HG03135 (cell line): ENCODE data around the gene HOXC9.

ENCODE experiments used
- ATAC-seq: cut with Tn5 transposase; IDR thresholded peaks from one replicate; pipeline ENCODE4 v1.9.1; 2021; ENCODE audit warnings: mild to moderate bottlenecking, moderate library complexity; ENCODE audit not compliant: unreplicated experiment

Gene HOXC9

GRCh38 chr12:54049108-54049507 is 49.1 kb downstream of the HOXC9 start:
- no peak for ATAC-seq

GRCh38 chr12:54050482-54050810 is 50.5 kb downstream of the HOXC9 start:
- no peak for ATAC-seq

GRCh38 chr12:54051026-54051842 is 51.3 kb downstream of the HOXC9 start:
- ATAC-seq = no peak

GRCh38 chr12:54051874-54052437 is 52.0 kb downstream of the HOXC9 start:
- ATAC-seq = no peak

- ATAC-seq = no peak
These were observed 52.6 kb downstream of the HOXC9 start for GRCh38 chr12:54052438-54053002.
